GM21367 (cell line): Measurements from ENCODE around the gene SSC5D.

Source experiments
- ATAC-seq: cut with Tn5 transposase; IDR thresholded peaks from one replicate; pipeline ENCODE4 v1.9.1; 2021; ENCODE audit not compliant: unreplicated experiment

The SSC5D gene

GRCh38 chr19:55552620-55553019 is 64.4 kb downstream of the SSC5D start:
- no peak for ATAC-seq

DNA sequence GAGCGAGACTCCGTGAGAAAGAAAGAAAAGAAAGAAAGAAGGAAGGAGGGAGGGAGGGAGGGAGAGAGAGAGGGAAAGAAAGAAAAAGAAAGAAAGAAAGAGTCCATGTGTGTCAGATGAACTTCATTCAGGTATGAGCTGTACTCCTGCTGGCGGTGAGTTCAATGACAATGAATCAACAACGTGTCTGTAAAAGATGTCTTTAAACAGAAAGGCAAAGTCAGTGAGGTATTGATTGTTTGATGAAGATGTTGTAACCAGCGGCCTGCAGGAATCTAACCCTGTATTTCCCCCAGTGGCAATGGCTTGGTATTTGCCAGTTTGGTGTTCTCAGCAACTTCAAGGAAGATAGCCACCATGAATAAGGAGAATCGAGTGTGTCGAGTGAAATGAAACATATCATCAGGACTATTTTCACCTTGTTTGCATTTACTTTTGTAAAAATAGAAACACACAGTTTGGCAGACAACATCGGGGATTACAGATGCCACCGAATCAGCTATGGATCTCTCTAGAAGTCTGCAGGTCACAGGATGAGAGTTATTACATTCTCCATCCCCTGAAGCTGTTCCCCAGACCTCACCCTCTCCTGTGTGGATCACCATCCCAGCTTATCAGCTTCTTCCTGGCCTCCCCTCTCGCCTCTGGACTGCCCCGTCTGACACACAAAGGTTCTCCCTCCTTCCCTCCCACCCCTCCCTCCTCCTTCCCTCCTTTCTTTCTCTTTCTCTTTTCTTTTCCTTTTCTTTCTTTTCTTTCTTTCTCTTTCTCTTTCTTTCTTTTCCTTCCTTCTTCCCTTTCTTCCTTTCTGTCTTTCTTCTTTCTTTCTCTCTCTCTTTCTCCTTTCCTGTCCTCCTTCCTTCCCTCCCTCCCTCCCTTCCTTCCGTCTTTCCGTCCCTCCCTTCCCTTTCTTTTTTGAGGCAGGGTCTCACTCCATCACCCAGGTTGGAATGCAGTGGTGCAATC is 65.3 kb downstream of the SSC5D start:
- no peak for ATAC-seq

DNA sequence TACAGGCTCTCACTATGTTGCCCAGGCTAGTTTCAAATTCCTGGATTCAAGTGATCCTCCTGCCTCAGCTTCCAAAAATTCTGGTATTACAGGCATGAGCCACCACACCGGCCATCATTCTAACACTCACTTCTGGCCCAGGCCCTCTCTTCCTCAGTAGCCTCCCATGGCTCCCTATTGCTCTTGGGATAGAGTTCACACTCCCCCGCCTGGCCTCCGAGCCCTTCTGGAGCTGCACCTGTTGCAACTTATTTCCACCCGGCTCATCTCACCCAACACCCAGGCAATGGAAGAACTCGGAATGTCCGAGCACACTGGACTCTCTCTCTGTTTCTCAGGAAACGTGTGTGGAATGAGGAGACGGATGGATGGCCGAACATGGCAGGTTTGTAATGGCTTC is 66.1 kb downstream of the SSC5D start:
- no peak for ATAC-seq

GRCh38 chr19:55554741-55555152 is 66.5 kb downstream of the SSC5D start:
- no peak for ATAC-seq

DNA sequence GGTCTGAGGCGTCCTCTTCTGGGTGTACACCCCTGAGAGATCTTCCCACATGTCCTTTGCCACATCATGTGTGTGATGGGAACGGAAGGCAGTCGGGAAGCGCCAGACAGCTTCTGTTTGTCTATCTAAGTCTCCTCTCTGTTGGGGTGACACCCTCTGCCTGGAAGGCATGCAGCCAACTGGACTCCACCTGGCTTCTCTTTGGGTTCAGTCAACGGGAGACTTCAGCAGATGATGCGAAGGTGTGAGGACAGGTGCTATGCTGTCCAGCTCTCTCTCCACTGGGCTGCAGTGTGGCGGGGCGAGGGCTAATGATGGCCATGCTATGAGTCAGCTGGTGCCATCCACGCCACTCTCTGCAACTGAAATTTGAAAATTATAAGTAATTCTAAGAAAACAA is 71.4 kb downstream of the SSC5D start:
- no peak for ATAC-seq

DNA sequence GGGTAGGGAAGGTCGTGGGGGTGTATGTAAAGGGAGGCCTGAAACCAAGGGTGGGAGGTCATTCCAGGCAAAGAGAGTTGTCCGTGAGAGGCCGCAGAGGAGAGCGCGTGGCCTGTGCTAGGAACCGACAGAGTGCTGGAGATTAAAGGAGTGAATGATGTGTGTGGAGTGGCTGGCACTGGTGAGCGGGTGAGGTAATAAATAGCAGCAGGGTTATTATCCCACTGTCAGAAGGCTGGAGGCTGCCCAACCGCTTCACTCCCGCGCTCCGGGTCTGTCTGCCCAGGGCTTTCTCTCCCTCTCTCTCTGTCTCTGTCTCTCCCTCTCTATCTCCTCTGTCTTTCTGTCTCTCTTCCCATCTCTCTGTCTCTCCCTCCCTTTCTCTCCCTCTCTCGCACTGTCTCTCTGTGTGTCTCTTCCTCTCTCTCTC is 75.0 kb downstream of the SSC5D start:
- no peak for ATAC-seq

GRCh38 chr19:55566823-55567222 is 78.6 kb downstream of the SSC5D start:
- ATAC-seq = no peak

DNA sequence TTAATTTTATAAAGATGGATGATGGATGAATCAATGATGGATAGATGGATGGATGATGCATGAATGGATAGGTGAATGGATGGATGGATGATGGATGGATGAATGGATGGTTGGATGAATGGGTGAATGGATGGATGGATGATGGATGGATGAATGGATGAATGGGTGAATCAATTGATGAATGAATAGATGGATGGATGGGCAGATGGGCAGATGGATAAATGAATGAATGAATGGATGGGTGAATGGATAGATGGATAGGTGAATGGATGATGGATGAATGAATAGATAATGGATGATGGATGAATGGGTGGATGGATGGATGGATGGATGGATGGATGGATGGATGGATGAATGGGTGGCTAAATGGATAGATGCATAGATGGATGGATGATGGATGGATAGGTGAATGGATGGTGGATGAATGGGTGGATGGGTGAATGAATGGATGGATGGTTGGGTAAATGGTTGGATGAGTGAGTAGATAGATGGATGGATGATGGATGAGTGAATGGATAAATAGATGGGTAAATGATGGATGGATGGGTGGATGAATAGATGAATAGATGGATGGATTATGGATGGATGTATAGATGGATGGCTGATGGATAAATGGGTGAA is 79.6 kb downstream of the SSC5D start:
- no peak for ATAC-seq
